ENCODE measurements around the gene LIMS1.
"Not testable (repeated sequence)": the region's sequence is repeated elsewhere in the genome, so short reads cannot be mapped to it uniquely, and the experiment has no call there.

The LIMS1 gene

DNA sequence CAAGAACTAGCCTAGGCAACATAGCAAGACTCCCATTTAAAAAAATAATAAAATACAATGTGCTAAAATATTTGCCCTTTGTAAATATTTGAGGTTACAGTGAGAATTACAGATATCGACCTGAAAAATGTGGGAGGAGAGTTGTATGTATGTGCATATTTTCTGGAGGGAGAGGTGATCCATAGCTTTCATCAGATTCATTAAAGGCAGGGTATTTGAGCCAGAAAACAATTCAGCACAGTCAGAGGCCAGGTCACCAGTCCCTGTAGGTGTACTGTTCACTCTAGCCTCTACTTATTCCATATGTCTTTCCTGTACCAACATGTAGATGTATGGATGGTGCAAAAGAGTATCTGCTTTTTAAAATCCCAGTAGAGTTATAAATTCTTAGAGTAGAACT, 136.0 kb downstream of the LIMS1 start:
- DNase-seq, result not testable (repeated sequence)

DNA sequence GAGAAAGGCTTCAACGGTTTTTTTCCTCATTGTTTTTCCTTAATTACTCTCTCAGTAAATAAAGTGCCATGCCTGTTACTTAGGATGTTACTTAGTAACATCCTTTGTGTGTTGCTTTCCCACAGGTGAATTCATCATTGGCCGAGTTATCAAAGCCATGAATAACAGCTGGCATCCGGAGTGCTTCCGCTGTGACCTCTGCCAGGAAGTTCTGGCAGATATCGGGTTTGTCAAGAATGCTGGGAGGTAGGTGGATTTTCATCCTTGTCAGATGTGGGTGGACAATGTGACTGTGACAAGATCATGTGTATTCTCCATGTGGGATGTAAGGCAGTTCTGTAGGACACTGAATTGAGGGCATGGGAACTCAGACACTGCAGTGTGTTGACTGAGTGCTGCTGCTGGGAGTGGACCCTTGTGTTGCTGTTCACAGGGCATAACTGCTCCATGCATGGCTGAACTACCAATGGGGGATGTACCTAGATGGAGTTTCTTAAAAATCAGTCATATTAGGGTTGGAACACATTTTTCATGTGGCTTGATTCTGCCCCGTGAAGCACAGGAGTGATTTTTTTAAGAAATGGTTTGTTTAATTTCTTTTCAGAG, 138.0 kb downstream of the LIMS1 start:
- not testable (repeated sequence) for DNase-seq

- DNase-seq, result not testable (repeated sequence)
These were observed 142.3 kb downstream of the LIMS1 start for GRCh38 chr2:108676522-108676921.

- not testable (repeated sequence) for DNase-seq
These were observed 143.0 kb downstream of the LIMS1 start for GRCh38 chr2:108677239-108677744.

DNA sequence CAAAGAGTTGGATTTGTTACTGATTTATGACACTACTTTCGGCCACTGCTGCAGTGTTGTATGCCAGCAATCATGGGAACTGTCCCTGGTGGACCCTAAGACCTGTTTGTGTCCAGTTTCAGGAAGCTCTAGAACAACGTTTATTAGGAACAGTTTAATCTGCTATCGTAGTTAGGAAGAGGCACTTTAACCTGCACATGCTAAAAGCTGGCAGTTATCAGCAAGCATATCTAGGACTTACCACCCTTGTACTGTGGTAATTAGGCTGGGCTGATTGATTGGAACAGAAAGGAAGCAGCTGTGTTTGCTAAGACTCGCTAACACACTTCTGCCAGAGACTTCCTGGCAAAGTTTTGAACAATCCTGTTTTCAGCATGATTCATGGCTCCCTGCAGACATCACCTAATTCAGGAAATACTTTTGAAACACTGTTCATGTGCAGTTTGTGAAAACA, 144.0 kb downstream of the LIMS1 start:
- DNase-seq, result peak; percentile 40

- not testable (repeated sequence) for DNase-seq
These were observed 146.5 kb downstream of the LIMS1 start for GRCh38 chr2:108680805-108681204.

DNA sequence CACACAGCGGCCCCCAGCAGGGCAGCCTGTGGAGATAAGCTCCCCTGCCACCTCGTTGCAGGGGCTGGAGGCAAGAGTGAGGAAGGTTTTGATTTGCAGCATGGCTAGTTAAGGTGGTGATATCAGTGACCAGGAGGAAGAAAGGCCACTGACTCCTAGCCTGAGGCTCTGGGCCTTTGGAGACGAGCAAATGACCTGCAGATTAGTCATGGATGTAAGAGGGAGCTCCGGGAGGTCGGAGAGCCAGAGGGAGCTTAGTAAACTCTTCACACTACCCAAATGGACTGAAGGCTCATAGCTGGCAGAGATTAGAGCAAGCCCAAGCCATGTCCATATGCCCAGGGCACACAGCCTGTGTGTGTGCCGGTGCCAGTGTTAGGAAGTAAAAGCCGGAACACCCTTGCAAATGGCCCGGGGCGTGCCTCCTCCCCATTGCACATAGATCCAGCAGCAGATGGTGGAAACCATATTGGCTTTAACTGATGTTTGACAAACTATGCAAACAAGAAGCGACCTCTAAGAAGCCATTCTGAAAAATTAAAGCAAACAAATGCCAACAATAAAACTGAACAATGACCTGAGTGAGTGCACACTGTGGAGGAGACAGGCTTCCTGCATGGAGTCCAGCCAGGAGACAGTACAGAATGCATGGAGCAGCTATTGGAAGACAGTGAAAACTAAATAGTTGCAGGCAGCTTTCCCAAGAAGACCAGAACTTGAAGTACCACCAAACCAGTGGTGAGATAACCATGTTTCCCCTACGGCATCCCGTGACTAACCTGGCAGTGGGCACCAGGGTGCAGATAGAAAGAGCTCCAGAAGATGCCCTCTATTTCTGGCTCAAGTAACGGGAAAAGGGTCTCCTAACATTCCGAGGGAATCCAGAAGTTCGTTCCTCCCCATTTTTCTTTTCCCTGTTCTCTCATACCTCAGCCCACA, 154.8 kb downstream of the LIMS1 start:
- DNase-seq, result not testable (repeated sequence)

DNA sequence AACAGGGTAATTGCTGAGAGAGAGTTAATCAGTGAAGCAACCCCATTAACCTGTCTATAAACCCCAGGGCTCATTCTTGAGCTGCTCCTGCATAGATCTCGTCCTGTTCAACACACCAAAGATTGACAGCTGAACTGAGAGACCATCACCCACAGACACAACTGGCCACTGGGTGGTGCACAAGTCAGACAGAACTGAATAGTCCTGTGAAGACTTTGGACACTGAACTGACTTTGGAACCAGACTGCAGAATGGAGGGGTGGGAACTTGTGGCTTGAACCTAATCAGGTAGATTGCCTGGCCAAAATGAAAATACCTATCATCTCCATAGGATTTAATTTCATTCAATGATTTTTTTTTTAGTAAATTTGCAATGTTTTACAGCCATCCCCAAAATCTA, 155.7 kb downstream of the LIMS1 start:
- DNase-seq, result not testable (repeated sequence)

DNA sequence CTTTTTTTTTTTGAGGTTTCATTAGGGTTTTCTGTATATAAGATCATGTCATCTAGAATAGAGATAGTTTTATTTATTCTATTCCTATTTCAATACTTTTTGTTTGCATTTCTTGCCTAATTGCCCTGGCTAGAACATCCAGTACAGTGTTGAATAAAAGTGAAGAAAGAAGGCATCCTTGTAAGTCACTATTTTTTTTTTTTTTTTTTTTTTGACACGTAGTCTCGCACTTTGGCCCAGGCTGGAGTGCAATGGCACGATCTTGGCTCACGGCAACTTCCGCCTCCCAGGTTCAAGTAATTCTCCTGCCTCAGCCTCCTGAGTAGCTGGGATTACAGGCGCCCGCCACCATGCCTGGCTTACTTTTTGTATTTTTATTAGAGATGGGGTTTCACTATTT, 157.2 kb downstream of the LIMS1 start:
- DNase-seq, result no peak

DNA sequence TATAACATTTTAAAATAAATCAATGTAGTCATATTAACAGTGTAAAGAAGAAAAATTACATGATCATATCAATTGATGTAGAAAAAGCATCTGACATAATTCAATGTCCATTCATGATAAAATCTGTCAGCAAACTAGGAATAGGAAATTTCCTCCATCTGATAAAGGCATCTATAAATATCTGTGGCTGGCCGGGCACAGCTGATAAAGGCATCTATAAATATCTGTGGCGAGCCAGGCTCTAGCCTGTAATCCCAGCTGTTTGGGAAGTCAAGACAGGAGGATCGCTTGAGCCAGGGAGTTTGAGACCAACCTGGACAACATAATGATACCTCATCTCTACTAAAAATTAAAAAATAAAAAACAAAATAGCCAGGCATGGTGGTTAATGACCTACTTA, 166.9 kb downstream of the LIMS1 start:
- no peak for DNase-seq

DNA sequence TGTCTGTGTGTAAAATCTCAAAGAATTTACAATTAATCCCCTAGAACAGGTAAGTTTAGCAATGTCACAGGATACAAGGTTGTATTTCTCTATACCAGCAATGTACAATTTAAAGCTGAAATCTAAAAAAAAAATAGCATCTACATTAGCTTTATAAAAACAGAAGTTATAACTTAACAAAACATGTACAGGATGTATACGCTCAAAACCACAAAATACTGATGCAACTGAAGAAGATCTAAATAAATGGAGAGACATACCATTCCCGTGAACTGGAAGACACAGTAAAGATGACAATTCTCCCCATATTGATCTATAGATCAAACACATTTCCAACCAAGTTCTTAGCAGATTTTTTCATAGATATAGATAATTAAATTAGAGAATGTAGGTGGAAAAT, 167.5 kb downstream of the LIMS1 start:
- DNase-seq, result no peak

DNA sequence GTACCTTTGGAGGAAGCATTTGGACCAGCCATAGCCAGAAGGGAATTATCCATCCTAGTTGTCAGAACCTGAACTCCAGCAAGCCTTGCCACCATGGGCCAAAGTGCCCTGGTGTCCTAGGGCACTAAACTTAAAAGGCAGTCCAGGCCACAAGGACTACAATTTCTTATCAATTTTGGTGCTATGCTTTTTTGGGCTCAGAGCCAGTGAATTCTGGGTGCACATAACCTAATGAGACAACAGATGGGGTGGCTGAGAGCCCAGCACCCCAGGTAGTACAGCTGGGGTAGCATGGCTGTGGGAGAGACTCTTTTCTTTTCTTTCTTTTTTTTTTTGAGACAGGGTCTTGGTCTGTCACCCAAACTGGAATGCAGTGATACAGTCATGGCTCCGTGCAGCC, 170.6 kb downstream of the LIMS1 start:
- no peak for DNase-seq

- DNase-seq, result no peak
These were observed 173.0 kb downstream of the LIMS1 start for GRCh38 chr2:108707300-108707699.

DNA sequence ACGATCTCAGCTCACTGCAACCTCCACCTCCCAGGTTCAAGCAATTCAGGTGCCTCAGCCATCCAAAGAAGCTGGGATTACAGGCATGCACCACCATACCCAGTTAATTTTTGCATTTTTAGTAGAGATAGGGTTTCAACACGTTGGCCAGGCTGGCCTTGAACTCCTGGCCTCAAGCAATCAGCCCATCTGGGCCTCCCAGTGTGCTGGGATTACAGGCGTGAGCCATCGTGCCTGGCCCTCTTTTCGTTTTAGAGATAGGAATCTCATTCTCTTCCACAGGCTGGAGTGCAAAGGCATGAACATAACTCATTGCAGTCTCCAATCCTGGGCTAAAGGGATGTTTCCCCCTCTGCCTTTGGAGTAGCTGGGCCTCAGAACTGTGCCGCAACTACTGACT, 182.7 kb downstream of the LIMS1 start:
- DNase-seq, result not testable (repeated sequence)

GRCh38 chr2:108719149-108720044, 185.1 kb downstream of the LIMS1 start, which contains the start of gene RANBP2:
TSS of gene RANBP2 (plus strand) at chr2:108719482. CDS start at chr2:108719607, 125 bp downstream.
- peak; percentile 98 for DNase-seq

GRCh38 chr2:108726048-108726447, 191.8 kb downstream of the LIMS1 start:
- DNase-seq, result not testable (repeated sequence)

DNA sequence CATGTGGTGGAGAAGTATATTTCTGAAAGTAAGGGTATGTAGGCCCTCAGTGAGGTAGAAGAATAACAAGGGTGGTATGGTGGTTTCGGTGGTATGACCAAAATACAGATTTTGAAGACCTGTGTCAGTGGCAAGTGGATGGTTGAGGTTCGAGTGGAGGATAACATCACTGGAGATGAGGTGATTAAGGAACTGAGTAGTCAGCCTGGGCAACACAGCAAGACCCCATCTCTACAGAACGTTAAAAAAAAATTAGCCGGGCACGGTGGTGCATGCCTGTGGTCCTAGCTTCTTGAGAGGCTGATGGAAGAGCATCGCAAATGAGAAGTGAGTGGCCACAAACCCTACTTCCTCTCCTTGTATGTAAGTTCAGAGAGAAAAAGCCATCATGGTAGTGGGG, 200.4 kb downstream of the LIMS1 start:
- DNase-seq, result not testable (repeated sequence)
